Liver (tissue), 9 donors: Measurements from ENCODE around the gene NT5C2. TPM values are rescaled to one million over a fixed set of nuclear protein-coding genes. Genes with fewer than 3 reads are reported as not detected.

ENCODE experiments used
- DNase-seq: peaks from one replicate; pipeline ENCODE4 v3.0.0-alpha.2; 2017; ENCODE audit warnings: low spot score
- H3K27ac ChIP-seq, 2 donors: one replicate each; pipeline ENCODE4 v1.7.0; 2013; ENCODE audit warnings: inconsistent platforms in 2 of 2, low read length in 2 of 2, control low read depth in 1 of 2, low read depth in 1 of 2, mild to moderate bottlenecking in 1 of 2
- H3K27me3 ChIP-seq, 4 donors: one replicate each; pipeline versions ENCODE4 v1.6.1 to v1.7.0; 2013; ENCODE audit warnings: low read length in 3 of 4, inconsistent platforms in 1 of 4, mild to moderate bottlenecking in 1 of 4, moderate library complexity in 1 of 4; ENCODE audit not compliant: control insufficient read depth in 4 of 4, insufficient read depth in 4 of 4
- H3K36me3 ChIP-seq, 4 donors: one replicate each; pipeline versions ENCODE4 v1.6.1 to v1.7.0; 2013; ENCODE audit warnings: low read length in 3 of 4, mild to moderate bottlenecking in 3 of 4, low read depth in 1 of 4, moderate library complexity in 1 of 4; ENCODE audit not compliant: control insufficient read depth in 4 of 4, insufficient read depth in 3 of 4
- H3K4me1 ChIP-seq, 4 donors: one replicate each; pipeline versions ENCODE4 v1.6.1 to v1.7.0; 2013; ENCODE audit warnings: low read length in 3 of 4, mild to moderate bottlenecking in 3 of 4, moderate library complexity in 1 of 4; ENCODE audit not compliant: control insufficient read depth in 4 of 4, insufficient read depth in 4 of 4
- H3K4me3 ChIP-seq, 3 donors: one replicate each; pipeline versions ENCODE4 v1.6.1 to v1.7.0; 2013; ENCODE audit warnings: low read length in 3 of 3, control low read depth in 1 of 3, low read depth in 1 of 3, mild to moderate bottlenecking in 1 of 3
- H3K9ac ChIP-seq, 2 donors: one replicate each; pipeline ENCODE4 v1.7.0; 2013; ENCODE audit warnings: low read length in 2 of 2, mild to moderate bottlenecking in 2 of 2, moderate library complexity in 2 of 2, control low read depth in 1 of 2, low read depth in 1 of 2
- H3K9me3 ChIP-seq, 4 donors: one replicate each; pipeline versions ENCODE4 v1.6.1 to v1.7.0; 2013; ENCODE audit warnings: low read length in 3 of 4; ENCODE audit not compliant: control insufficient read depth in 4 of 4
- EGR1 ChIP-seq, 2 donors: IDR thresholded peaks; 2 replicates each; pipeline ENCODE4 v1.6.1; 2016 to 2018; ENCODE audit warnings: antibody characterized with exemption in 2 of 2, low read depth in 2 of 2
- FOXA1 ChIP-seq: IDR thresholded peaks from 2 replicates; pipeline ENCODE4 v1.6.1; 2016; ENCODE audit warnings: antibody characterized with exemption
- FOXA2 ChIP-seq: IDR thresholded peaks from 2 replicates; pipeline ENCODE4 v1.6.1; 2016; ENCODE audit warnings: antibody characterized with exemption
- GABPA ChIP-seq, 2 donors: IDR thresholded peaks in 1 of 2; conservative IDR thresholded peaks in 1 of 2; 2 replicates each; pipeline ENCODE4 v1.6.1; 2016; ENCODE audit warnings: antibody characterized with exemption in 2 of 2, mild to moderate bottlenecking in 1 of 2, moderate library complexity in 1 of 2
- HNF4A ChIP-seq, 2 donors: conservative IDR thresholded peaks; 2 replicates each; pipeline ENCODE4 v1.6.1; 2016; ENCODE audit warnings: antibody characterized with exemption in 2 of 2, mild to moderate bottlenecking in 2 of 2
- HNF4G ChIP-seq: IDR thresholded peaks from 2 replicates; pipeline ENCODE4 v1.6.1; 2016; ENCODE audit warnings: antibody characterized with exemption
- RAD21 ChIP-seq, 2 donors: IDR thresholded peaks; 2 replicates each; pipeline ENCODE4 v1.6.1; 2016; ENCODE audit warnings: antibody characterized with exemption in 2 of 2, mild to moderate bottlenecking in 2 of 2
- RXRA ChIP-seq, 2 donors: IDR thresholded peaks; 2 replicates each; pipeline ENCODE4 v1.6.1; 2017 to 2018; ENCODE audit warnings: antibody characterized with exemption in 2 of 2, mild to moderate bottlenecking in 1 of 2
- SP1 ChIP-seq: IDR thresholded peaks from 2 replicates; pipeline ENCODE4 v1.6.1; 2018; ENCODE audit warnings: antibody characterized with exemption, mild to moderate bottlenecking
- TAF1 ChIP-seq: conservative IDR thresholded peaks from 2 replicates; pipeline ENCODE4 v1.6.1; 2016; ENCODE audit warnings: antibody characterized with exemption, mild to moderate bottlenecking
- WGBS: extraction: QIAGEN DNeasy Blood & Tissue Kit; methylation state at CpG from one replicate; pipeline ENCODE4 v1.1.7; 2013; 5-methylcytosine and 5-hydroxymethylcytosine counted together
- polyA plus RNA-seq, 2 donors: library from polyadenylated mRNA; stranded (reverse) in 1 of 2; unstranded in 1 of 2; fragments of 200-250 nt in 1 of 2; fragments of >200 nt in 1 of 2; fragmentation: Nextera tagmentation in 1 of 2; extraction: Ambion mirVana in 1 of 2; gene quantifications; one replicate each; pipeline versions ENCODE4 v1.2.1 to v1.2.3, GENCODE V29; 2013 to 2015
- total RNA-seq, 2 donors: library from RNA; depleted of rRNA; stranded (reverse); fragments of >200 nt; gene quantifications; one replicate each; pipeline ENCODE4 v1.2.3, GENCODE V29; 2014
- TF ChIP-seq, protein P1 (sequence below): fragments of 150-350 bp; IDR thresholded peaks from 2 replicates; pipeline ENCODE4 v1.5.1; 2017; ENCODE audit warnings: improper control_type of control experiment, low read depth, low read length; ENCODE audit not compliant: missing input control
- TF ChIP-seq, protein P2 (sequence below): IDR thresholded peaks from 2 replicates; pipeline ENCODE4 v1.6.1; 2016; ENCODE audit warnings: antibody characterized with exemption
- TF ChIP-seq, protein P3 (sequence below): IDR thresholded peaks from 2 replicates; pipeline ENCODE4 v1.6.1; 2016; ENCODE audit warnings: antibody characterized with exemption, mild to moderate bottlenecking
- TF ChIP-seq, protein P4 (sequence below): IDR thresholded peaks from 2 replicates; pipeline ENCODE4 v1.6.1; 2016; ENCODE audit warnings: antibody characterized with exemption
- TF ChIP-seq, protein P5 (sequence below): IDR thresholded peaks from 2 replicates; pipeline ENCODE4 v1.6.1; 2016; ENCODE audit warnings: antibody characterized with exemption
- donor health status: healthy.
- donor health status: healthy.
- donor health status: healthy.
- donor health status: healthy.
- donor health status: healthy.

The NT5C2 gene
- total and polyA plus RNA-seq, 4 donors: 14.4 to 65.3 (median 33.0) TPM

DNA sequence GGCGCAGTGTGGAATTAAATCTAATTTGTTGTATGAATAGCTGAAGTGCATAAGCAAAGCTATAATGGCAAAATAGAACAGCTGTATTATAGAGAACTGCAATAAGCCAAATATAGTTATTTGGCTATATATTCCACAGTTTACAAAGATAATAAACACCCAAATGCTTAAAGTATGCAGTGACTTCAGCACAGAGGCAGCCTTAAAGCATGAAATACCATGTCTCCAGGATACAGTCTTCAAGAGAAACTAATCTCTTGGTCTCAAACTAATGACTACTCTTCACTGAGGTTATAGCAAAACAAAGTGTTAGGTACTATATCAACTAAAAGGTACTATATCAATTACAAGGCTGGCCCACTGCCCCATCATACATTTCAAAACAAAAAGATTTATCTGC, 48.0 kb downstream of the NT5C2 start:
- no peak overlapping the region for H3K4me3 ChIP-seq
- H3K4me1 ChIP-seq: peaks cover 0 to 23% (median 14%) of the 10 kb centered on the region in 4 donors
- H3K27ac ChIP-seq: peak overlapping the region; percentile 16 to 78
- H3K36me3 ChIP-seq: peaks cover 0 to 7% (median 2%) of the 10 kb centered on the region in 4 donors
- H3K27me3 ChIP-seq: no peaks in the 10 kb centered on the region
- TF ChIP-seq TAF1 (no peak), EGR1 (IDR thresholded peaks at IDR 0.05; ENCODE audit: low read depth in 2 of 2) (no peak), HNF4G (no peak), GABPA (IDR thresholded peaks at IDR 0.05 in 1 of 2, conservative IDR thresholded peaks at IDR 0.05 in 1 of 2) (no peak), FOXA1 (no peak)
- TF ChIP-seq, protein P1, sequence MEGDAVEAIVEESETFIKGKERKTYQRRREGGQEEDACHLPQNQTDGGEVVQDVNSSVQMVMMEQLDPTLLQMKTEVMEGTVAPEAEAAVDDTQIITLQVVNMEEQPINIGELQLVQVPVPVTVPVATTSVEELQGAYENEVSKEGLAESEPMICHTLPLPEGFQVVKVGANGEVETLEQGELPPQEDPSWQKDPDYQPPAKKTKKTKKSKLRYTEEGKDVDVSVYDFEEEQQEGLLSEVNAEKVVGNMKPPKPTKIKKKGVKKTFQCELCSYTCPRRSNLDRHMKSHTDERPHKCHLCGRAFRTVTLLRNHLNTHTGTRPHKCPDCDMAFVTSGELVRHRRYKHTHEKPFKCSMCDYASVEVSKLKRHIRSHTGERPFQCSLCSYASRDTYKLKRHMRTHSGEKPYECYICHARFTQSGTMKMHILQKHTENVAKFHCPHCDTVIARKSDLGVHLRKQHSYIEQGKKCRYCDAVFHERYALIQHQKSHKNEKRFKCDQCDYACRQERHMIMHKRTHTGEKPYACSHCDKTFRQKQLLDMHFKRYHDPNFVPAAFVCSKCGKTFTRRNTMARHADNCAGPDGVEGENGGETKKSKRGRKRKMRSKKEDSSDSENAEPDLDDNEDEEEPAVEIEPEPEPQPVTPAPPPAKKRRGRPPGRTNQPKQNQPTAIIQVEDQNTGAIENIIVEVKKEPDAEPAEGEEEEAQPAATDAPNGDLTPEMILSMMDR: no peak
- TF ChIP-seq, protein P2, sequence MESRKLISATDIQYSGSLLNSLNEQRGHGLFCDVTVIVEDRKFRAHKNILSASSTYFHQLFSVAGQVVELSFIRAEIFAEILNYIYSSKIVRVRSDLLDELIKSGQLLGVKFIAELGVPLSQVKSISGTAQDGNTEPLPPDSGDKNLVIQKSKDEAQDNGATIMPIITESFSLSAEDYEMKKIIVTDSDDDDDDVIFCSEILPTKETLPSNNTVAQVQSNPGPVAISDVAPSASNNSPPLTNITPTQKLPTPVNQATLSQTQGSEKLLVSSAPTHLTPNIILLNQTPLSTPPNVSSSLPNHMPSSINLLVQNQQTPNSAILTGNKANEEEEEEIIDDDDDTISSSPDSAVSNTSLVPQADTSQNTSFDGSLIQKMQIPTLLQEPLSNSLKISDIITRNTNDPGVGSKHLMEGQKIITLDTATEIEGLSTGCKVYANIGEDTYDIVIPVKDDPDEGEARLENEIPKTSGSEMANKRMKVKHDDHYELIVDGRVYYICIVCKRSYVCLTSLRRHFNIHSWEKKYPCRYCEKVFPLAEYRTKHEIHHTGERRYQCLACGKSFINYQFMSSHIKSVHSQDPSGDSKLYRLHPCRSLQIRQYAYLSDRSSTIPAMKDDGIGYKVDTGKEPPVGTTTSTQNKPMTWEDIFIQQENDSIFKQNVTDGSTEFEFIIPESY: no peak
- TF ChIP-seq, protein P3, sequence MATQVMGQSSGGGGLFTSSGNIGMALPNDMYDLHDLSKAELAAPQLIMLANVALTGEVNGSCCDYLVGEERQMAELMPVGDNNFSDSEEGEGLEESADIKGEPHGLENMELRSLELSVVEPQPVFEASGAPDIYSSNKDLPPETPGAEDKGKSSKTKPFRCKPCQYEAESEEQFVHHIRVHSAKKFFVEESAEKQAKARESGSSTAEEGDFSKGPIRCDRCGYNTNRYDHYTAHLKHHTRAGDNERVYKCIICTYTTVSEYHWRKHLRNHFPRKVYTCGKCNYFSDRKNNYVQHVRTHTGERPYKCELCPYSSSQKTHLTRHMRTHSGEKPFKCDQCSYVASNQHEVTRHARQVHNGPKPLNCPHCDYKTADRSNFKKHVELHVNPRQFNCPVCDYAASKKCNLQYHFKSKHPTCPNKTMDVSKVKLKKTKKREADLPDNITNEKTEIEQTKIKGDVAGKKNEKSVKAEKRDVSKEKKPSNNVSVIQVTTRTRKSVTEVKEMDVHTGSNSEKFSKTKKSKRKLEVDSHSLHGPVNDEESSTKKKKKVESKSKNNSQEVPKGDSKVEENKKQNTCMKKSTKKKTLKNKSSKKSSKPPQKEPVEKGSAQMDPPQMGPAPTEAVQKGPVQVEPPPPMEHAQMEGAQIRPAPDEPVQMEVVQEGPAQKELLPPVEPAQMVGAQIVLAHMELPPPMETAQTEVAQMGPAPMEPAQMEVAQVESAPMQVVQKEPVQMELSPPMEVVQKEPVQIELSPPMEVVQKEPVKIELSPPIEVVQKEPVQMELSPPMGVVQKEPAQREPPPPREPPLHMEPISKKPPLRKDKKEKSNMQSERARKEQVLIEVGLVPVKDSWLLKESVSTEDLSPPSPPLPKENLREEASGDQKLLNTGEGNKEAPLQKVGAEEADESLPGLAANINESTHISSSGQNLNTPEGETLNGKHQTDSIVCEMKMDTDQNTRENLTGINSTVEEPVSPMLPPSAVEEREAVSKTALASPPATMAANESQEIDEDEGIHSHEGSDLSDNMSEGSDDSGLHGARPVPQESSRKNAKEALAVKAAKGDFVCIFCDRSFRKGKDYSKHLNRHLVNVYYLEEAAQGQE: no peak
- TF ChIP-seq, protein P4, sequence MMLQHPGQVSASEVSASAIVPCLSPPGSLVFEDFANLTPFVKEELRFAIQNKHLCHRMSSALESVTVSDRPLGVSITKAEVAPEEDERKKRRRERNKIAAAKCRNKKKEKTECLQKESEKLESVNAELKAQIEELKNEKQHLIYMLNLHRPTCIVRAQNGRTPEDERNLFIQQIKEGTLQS: no peak
- 96% methylated on average over 1 of the region's 1 CpG for whole genome bisulfite sequencing
- H3K9me3 ChIP-seq: no peaks in the 10 kb centered on the region
- DNase-seq: no peak
- peak overlapping the region in 1 of 2 donors; percentile 84 for H3K9ac ChIP-seq

DNA sequence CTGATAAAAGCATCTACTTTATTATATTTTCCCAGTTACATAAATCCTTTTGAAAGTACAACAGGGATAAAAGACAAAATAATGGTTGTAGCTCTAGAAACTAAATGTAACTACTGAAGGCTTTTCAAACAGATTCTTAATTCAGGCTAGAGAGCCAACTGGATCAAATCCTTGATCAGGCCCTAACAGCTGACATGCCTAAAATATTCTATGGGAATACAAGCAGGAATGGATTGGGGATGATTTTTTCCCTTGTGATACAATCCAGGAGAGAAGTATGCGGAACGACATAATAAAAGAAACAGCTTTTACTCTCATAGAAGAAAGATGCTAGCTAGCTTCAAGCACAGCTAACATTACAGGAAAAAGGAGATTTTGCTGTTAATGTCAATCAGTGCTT, 49.0 kb downstream of the NT5C2 start:
- Histone ChIP-seq H3K4me1 (peaks cover 0 to 23% (median 14%) of the 10 kb centered on the region in 4 donors), H3K9ac (no peak overlapping the region), H3K4me3 (no peak overlapping the region), H3K27me3 (no peaks in the 10 kb centered on the region), H3K36me3 (peaks cover 0 to 7% (median 3%) of the 10 kb centered on the region in 4 donors), H3K27ac (no peak overlapping the region), H3K9me3 (no peaks in the 10 kb centered on the region)
- DNase-seq: no peak
- WGBS: 95% methylated on average over 2 of the region's 2 CpGs
- TF ChIP-seq FOXA1: no peak
- TF ChIP-seq FOXA2: no peak
- TF ChIP-seq, protein P3: no peak
- no peak for TF ChIP-seq SP1
- no peak for TF ChIP-seq RXRA (IDR thresholded peaks at IDR 0.05)
- TF ChIP-seq, protein P5, sequence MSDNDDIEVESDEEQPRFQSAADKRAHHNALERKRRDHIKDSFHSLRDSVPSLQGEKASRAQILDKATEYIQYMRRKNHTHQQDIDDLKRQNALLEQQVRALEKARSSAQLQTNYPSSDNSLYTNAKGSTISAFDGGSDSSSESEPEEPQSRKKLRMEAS: no peak
- no peak for TF ChIP-seq HNF4A (conservative IDR thresholded peaks at IDR 0.05)
- TF ChIP-seq TAF1: no peak
- TF ChIP-seq, protein P2: no peak
- TF ChIP-seq, protein P1: no peak
- no peak for TF ChIP-seq RAD21 (IDR thresholded peaks at IDR 0.05)
